ENCODE measurements around the gene RASGRF2.

The RASGRF2 gene

DNA sequence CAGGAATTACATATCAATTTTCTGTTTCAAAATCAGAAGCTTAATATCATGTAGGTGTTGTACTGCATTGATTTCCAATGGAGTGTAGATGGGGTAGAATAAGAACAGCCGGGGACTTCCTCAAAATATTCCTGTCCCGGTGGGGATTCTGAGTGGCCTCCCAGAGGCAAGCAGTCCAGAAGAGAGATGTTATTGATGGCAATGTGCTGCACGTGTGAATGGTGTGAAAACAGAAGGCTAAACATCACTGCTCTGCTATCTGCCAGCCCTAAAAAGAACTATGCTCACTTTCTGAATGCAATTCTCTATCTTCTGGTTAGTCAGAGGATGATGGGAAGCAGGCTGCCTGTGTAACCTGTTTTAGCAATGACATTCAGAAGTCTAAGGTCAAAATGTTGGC is 181.9 kb downstream of the RASGRF2 start:
- no peak overlapping the region for H3K4me3 ChIP-seq (ENCODE audit: low read depth, low read length)
- TF ChIP-seq, protein P1, sequence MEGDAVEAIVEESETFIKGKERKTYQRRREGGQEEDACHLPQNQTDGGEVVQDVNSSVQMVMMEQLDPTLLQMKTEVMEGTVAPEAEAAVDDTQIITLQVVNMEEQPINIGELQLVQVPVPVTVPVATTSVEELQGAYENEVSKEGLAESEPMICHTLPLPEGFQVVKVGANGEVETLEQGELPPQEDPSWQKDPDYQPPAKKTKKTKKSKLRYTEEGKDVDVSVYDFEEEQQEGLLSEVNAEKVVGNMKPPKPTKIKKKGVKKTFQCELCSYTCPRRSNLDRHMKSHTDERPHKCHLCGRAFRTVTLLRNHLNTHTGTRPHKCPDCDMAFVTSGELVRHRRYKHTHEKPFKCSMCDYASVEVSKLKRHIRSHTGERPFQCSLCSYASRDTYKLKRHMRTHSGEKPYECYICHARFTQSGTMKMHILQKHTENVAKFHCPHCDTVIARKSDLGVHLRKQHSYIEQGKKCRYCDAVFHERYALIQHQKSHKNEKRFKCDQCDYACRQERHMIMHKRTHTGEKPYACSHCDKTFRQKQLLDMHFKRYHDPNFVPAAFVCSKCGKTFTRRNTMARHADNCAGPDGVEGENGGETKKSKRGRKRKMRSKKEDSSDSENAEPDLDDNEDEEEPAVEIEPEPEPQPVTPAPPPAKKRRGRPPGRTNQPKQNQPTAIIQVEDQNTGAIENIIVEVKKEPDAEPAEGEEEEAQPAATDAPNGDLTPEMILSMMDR (IDR thresholded peaks at IDR 0.05; ENCODE audit: insufficient read depth, low read length, missing control alignments), result no peak
- POLR2A ChIA-PET, result no interaction called here
- DNase-seq (ENCODE audit: low read depth, low spot score), result no peak
- CTCF ChIA-PET, result no interaction called here

DNA sequence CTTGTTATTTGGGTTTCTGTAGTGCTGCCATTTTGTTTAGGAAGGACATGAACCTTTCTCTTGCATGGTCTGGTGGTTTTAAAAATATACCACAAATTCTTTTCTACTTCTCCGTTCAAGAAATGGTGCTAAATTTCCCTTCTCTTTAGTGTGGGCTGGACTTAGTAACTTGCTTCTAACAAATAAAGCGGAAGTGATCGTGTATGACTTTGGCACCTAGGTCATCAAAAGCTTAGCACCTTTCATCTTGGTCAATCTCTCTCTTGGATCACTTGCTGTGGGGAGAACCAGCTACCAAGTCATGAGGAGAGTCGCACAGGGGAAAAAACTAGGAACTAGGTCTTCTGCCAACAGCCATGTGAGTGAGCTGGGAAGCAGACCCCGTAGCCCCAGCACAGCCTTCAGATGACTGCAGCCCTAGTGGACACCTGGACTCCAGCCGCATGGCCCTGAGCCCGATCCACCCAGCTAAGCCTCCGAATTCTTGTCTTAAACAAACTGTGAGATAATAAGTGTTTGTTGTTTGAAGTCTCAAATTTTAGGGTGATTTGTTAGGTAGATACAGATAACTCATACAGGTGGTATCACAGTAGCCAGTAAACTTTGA is 185.3 kb downstream of the RASGRF2 start:
- H3K4me3 ChIP-seq (ENCODE audit: low read depth, low read length), result no peak overlapping the region
- no peak for DNase-seq (ENCODE audit: low read depth, low spot score)
- ChIA-PET CTCF (no interaction called here), POLR2A (no interaction called here)
- TF ChIP-seq, protein P1 (IDR thresholded peaks at IDR 0.05; ENCODE audit: insufficient read depth, low read length, missing control alignments), result no peak

DNA sequence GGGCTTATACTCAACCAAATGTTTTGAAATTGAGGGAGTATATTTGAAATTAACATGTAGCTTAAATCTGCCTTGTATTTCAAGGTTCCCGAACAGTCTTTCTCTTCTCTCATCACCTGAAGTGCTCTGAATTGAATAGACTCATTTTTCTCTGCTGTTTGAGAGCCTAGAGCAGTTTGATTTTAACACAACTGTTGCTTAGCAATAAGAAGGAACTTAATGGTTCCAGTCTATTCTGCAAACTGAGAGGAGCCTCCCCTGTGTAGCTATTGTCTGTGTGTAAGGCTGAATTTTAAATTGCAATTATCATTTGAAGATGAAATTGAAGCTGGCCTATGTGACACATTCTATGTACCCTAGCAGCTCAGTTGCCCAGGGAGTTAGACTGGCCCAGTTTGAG is 185.9 kb downstream of the RASGRF2 start:
- no peak overlapping the region for H3K4me3 ChIP-seq (ENCODE audit: low read depth, low read length)
- ChIA-PET CTCF (interaction anchor here (1.8 kb wide), 1 partner anchor 38 kb away, joined by 5 read pairs; no protein-coding TSS in a partner anchor), POLR2A (no interaction called here)
- TF ChIP-seq, protein P1 (IDR thresholded peaks at IDR 0.05; ENCODE audit: insufficient read depth, low read length, missing control alignments), result no peak
- DNase-seq (ENCODE audit: low read depth, low spot score), result no peak

DNA sequence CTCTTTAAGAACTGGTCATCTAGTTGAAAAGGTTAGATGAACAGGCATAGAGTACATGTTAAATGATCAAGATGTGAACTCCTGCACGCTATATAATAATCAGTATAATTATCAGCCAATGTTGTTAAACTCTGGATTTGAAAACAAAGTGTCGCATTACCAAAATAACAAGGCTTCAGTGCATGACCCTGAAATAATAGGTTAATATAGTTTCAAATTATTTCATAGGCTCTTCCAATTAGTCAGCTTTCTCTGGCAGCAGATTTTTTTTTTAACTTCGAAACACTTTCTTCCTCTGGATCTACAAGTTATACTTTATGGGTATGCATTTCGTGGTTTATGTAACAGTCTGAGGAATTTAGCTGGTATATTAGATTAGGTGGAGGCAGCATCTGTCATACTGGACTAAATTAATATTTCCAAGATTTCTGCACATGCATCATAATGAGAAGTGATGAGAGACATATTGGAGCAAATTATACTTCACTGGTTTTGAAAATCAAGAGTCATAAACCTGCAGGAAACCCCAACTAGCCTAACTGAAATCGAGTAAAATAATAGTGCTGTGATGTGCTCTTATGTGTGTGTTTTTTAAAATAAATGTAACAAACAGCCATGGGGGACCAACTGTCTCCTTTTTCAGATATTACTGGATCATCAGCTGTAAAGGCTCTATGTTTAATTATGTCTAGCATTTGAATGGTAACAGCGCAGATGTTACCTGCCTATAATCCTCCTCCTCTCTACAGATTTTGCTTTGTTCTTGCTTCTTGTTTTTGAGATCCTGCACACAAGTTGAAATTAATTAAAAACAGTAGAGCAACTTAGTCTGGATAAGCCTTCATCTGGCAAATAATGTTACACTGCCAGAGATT is 187.1 kb downstream of the RASGRF2 start:
- CTCF ChIA-PET, result interaction anchor here (1.8 kb wide), 1 partner anchor 39 kb away, joined by 5 read pairs; no protein-coding TSS in a partner anchor
- POLR2A ChIA-PET, result no interaction called here
- no peak overlapping the region for H3K4me3 ChIP-seq (ENCODE audit: low read depth, low read length)
- TF ChIP-seq, protein P1 (IDR thresholded peaks at IDR 0.05; ENCODE audit: insufficient read depth, low read length, missing control alignments), result no peak
- DNase-seq (ENCODE audit: low read depth, low spot score), result no peak

DNA sequence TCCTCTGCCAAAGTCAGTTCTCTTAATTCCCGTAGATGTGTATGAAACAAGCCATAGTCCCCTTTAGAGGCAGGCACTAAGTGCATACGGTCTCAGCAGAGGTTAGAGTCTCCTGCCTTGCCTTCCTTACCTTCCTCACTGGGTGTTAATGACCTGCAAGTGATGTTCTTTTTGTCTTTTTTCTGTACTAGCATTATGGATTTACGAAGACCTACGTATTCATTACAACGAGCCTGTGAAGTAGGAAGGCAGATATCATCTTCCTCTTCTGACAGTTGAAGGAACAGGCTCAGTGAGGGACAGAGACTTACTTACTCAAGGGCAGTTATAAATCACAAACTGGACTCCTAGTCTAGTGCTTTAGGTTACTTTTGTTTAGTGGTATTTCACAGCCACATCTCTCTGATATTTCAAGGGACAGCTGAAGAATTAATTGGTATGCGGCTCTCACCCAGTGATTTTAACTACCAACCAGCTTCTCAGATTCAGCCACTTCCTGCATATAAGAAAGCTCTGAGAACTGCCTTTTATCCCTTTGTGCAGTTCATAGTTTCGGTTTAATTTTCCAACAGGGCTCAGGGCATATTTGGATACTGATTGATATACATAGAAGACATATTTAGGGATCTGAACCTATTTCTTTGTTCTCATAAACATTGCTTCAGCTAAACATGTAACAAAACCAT is 187.9 kb downstream of the RASGRF2 start:
- ChIA-PET CTCF (interaction anchor here (1.0 kb wide), 1 partner anchor 462 kb away, joined by 3 read pairs; no protein-coding TSS in a partner anchor), POLR2A (no interaction called here)
- no peak for DNase-seq (ENCODE audit: low read depth, low spot score)
- TF ChIP-seq, protein P1 (IDR thresholded peaks at IDR 0.05; ENCODE audit: insufficient read depth, low read length, missing control alignments), result no peak
- no peak overlapping the region for H3K4me3 ChIP-seq (ENCODE audit: low read depth, low read length)

DNA sequence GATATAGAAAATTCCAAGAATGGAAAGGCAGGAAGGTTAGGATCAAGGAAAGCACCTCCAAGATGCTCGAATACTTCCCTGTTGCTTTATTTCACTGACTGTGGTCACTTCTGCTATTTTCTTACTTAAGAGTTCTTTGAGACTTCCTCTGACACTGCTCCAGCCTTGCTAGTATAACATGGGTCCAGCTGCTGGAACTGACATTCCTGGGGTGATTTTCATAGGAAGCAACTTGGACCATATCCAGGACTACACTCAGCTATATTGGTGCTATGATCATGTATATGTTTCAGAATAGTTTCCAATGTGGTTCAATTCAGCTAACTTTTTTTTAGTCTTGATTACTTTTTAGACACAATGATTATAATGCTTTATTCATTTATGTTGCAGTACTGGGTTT is 191.4 kb downstream of the RASGRF2 start:
- ChIA-PET POLR2A (interaction anchor here (0.6 kb wide), 1 partner anchor 465 kb away, joined by 3 read pairs; no protein-coding TSS in a partner anchor), CTCF (no interaction called here)
- peak; percentile 38 for DNase-seq (ENCODE audit: low read depth, low spot score)
- H3K4me3 ChIP-seq (ENCODE audit: low read depth, low read length), result no peak overlapping the region
- TF ChIP-seq, protein P1 (IDR thresholded peaks at IDR 0.05; ENCODE audit: insufficient read depth, low read length, missing control alignments), result no peak

All from AG04449 (cell line).